ENCODE results near the gene RNF4.
"Not testable (repeated sequence)": the region's sequence is repeated elsewhere in the genome, so short reads cannot be mapped to it uniquely, and the experiment has no call there.

The RNF4 gene

GRCh38 chr4:2462218-2462991 lies 6.5 kb upstream of the RNF4 start:
- Histone ChIP-seq H3K36me3 (ENCODE audit: control insufficient read depth, insufficient read depth, low read length, severe bottlenecking) (no peaks in the 10 kb centered on the region), H3K9ac (ENCODE audit: low read length) (peak overlapping the region; percentile 70), H3K27me3 (replicated peaks; ENCODE audit: control insufficient read depth, insufficient read depth, low read length) (peaks cover 9% of the 10 kb centered on the region), H3K4me1 (ENCODE audit: control insufficient read depth, insufficient read depth, low read length) (no peaks in the 10 kb centered on the region), H3K9me3 (ENCODE audit: control insufficient read depth, low read length) (no peaks in the 10 kb centered on the region), H3K4me3 (ENCODE audit: low read length) (peak overlapping the region; percentile 68)
- DNase-seq (ENCODE audit: low read depth) = peak; percentile 92

- no peaks in the 10 kb centered on the region for H3K9me3 ChIP-seq (ENCODE audit: control insufficient read depth, low read length)
- no peak for DNase-seq (ENCODE audit: low read depth)
- peaks cover 5% of the 10 kb centered on the region for H3K4me1 ChIP-seq (ENCODE audit: control insufficient read depth, insufficient read depth, low read length)
- H3K4me3 ChIP-seq (ENCODE audit: low read length) = peak overlapping the region; percentile 68
- no peaks in the 10 kb centered on the region for H3K36me3 ChIP-seq (ENCODE audit: control insufficient read depth, insufficient read depth, low read length, severe bottlenecking)
- H3K9ac ChIP-seq (ENCODE audit: low read length) = peak overlapping the region; percentile 22
- H3K27me3 ChIP-seq (replicated peaks; ENCODE audit: control insufficient read depth, insufficient read depth, low read length) = peaks cover 9% of the 10 kb centered on the region
Observed at GRCh38 chr4:2462992-2463762, 5.7 kb upstream of the RNF4 start.

GRCh38 chr4:2465032-2465431 lies 3.9 kb upstream of the RNF4 start:
- no peaks in the 10 kb centered on the region for H3K36me3 ChIP-seq (ENCODE audit: control insufficient read depth, insufficient read depth, low read length, severe bottlenecking)
- peaks cover 4% of the 10 kb centered on the region for H3K27me3 ChIP-seq (replicated peaks; ENCODE audit: control insufficient read depth, insufficient read depth, low read length)
- no peaks in the 10 kb centered on the region for H3K9me3 ChIP-seq (ENCODE audit: control insufficient read depth, low read length)
- no peak overlapping the region for H3K9ac ChIP-seq (ENCODE audit: low read length)
- H3K4me3 ChIP-seq (ENCODE audit: low read length) = no peak overlapping the region
- no peak for DNase-seq (ENCODE audit: low read depth)
- H3K4me1 ChIP-seq (ENCODE audit: control insufficient read depth, insufficient read depth, low read length) = peaks cover 7% of the 10 kb centered on the region

GRCh38 chr4:2465544-2465943 lies 3.4 kb upstream of the RNF4 start:
- peaks cover 12% of the 10 kb centered on the region for H3K4me1 ChIP-seq (ENCODE audit: control insufficient read depth, insufficient read depth, low read length)
- H3K4me3 ChIP-seq (ENCODE audit: low read length); H3K27me3 ChIP-seq (replicated peaks; ENCODE audit: control insufficient read depth, insufficient read depth, low read length); H3K9me3 ChIP-seq (ENCODE audit: control insufficient read depth, low read length); H3K9ac ChIP-seq (ENCODE audit: low read length); DNase-seq (ENCODE audit: low read depth); H3K36me3 ChIP-seq (ENCODE audit: control insufficient read depth, insufficient read depth, low read length, severe bottlenecking): not testable (repeated sequence)

GRCh38 chr4:2469192-2469984 lies 482 bp downstream of the RNF4 start:
- Histone ChIP-seq H3K4me3 (ENCODE audit: low read length) (peak overlapping the region; percentile 90), H3K9ac (ENCODE audit: low read length) (peak overlapping the region; percentile 94), H3K36me3 (ENCODE audit: control insufficient read depth, insufficient read depth, low read length, severe bottlenecking) (peaks cover 9% of the 10 kb centered on the region), H3K27me3 (replicated peaks; ENCODE audit: control insufficient read depth, insufficient read depth, low read length) (no peaks in the 10 kb centered on the region), H3K4me1 (ENCODE audit: control insufficient read depth, insufficient read depth, low read length) (peaks cover 20% of the 10 kb centered on the region), H3K9me3 (ENCODE audit: control insufficient read depth, low read length) (peaks cover 5% of the 10 kb centered on the region)
- peak; percentile 76 for DNase-seq (ENCODE audit: low read depth)

GRCh38 chr4:2470791-2471190 lies 1.9 kb downstream of the RNF4 start:
- Histone ChIP-seq H3K9me3 (ENCODE audit: control insufficient read depth, low read length) (peaks cover 5% of the 10 kb centered on the region), H3K9ac (ENCODE audit: low read length) (peak overlapping the region; percentile 94), H3K4me3 (ENCODE audit: low read length) (peak overlapping the region; percentile 90), H3K36me3 (ENCODE audit: control insufficient read depth, insufficient read depth, low read length, severe bottlenecking) (peaks cover 9% of the 10 kb centered on the region), H3K27me3 (replicated peaks; ENCODE audit: control insufficient read depth, insufficient read depth, low read length) (no peaks in the 10 kb centered on the region), H3K4me1 (ENCODE audit: control insufficient read depth, insufficient read depth, low read length) (peaks cover 20% of the 10 kb centered on the region)
- DNase-seq (ENCODE audit: low read depth) = no peak

- DNase-seq (ENCODE audit: low read depth) = peak; percentile 31
- Histone ChIP-seq H3K36me3 (ENCODE audit: control insufficient read depth, insufficient read depth, low read length, severe bottlenecking) (peaks cover 9% of the 10 kb centered on the region), H3K9ac (ENCODE audit: low read length) (no peak overlapping the region), H3K27me3 (replicated peaks; ENCODE audit: control insufficient read depth, insufficient read depth, low read length) (no peaks in the 10 kb centered on the region), H3K4me1 (ENCODE audit: control insufficient read depth, insufficient read depth, low read length) (peaks cover 20% of the 10 kb centered on the region), H3K9me3 (ENCODE audit: control insufficient read depth, low read length) (peaks cover 5% of the 10 kb centered on the region), H3K4me3 (ENCODE audit: low read length) (no peak overlapping the region)
Observed at GRCh38 chr4:2472187-2472586, 3.3 kb downstream of the RNF4 start.

- Histone ChIP-seq H3K4me1 (ENCODE audit: control insufficient read depth, insufficient read depth, low read length) (peaks cover 39% of the 10 kb centered on the region), H3K36me3 (ENCODE audit: control insufficient read depth, insufficient read depth, low read length, severe bottlenecking) (no peaks in the 10 kb centered on the region), H3K9ac (ENCODE audit: low read length) (no peak overlapping the region), H3K27me3 (replicated peaks; ENCODE audit: control insufficient read depth, insufficient read depth, low read length) (no peaks in the 10 kb centered on the region), H3K9me3 (ENCODE audit: control insufficient read depth, low read length) (no peaks in the 10 kb centered on the region), H3K4me3 (ENCODE audit: low read length) (no peak overlapping the region)
- peak; percentile 74 for DNase-seq (ENCODE audit: low read depth)
Observed at GRCh38 chr4:2478229-2478628, 9.3 kb downstream of the RNF4 start.

GRCh38 chr4:2480649-2481048 lies 11.7 kb downstream of the RNF4 start:
- peaks cover 53% of the 10 kb centered on the region for H3K4me1 ChIP-seq (ENCODE audit: control insufficient read depth, insufficient read depth, low read length)
- no peak overlapping the region for H3K4me3 ChIP-seq (ENCODE audit: low read length)
- no peak overlapping the region for H3K9ac ChIP-seq (ENCODE audit: low read length)
- no peaks in the 10 kb centered on the region for H3K9me3 ChIP-seq (ENCODE audit: control insufficient read depth, low read length)
- H3K36me3 ChIP-seq (ENCODE audit: control insufficient read depth, insufficient read depth, low read length, severe bottlenecking) = no peaks in the 10 kb centered on the region
- no peaks in the 10 kb centered on the region for H3K27me3 ChIP-seq (replicated peaks; ENCODE audit: control insufficient read depth, insufficient read depth, low read length)
- no peak for DNase-seq (ENCODE audit: low read depth)

- H3K4me1 ChIP-seq (ENCODE audit: control insufficient read depth, insufficient read depth, low read length) = peaks cover 53% of the 10 kb centered on the region
- H3K36me3 ChIP-seq (ENCODE audit: control insufficient read depth, insufficient read depth, low read length, severe bottlenecking) = no peaks in the 10 kb centered on the region
Observed at GRCh38 chr4:2482192-2482591, 13.3 kb downstream of the RNF4 start.

GRCh38 chr4:2482693-2483092 lies 13.8 kb downstream of the RNF4 start:
- Histone ChIP-seq H3K9me3 (ENCODE audit: control insufficient read depth, low read length) (no peaks in the 10 kb centered on the region), H3K27me3 (replicated peaks; ENCODE audit: control insufficient read depth, insufficient read depth, low read length) (no peaks in the 10 kb centered on the region), H3K36me3 (ENCODE audit: control insufficient read depth, insufficient read depth, low read length, severe bottlenecking) (no peaks in the 10 kb centered on the region), H3K9ac (ENCODE audit: low read length) (peak overlapping the region; percentile 5), H3K4me3 (ENCODE audit: low read length) (peak overlapping the region; percentile 12), H3K4me1 (ENCODE audit: control insufficient read depth, insufficient read depth, low read length) (peaks cover 52% of the 10 kb centered on the region)
- peak; percentile 61 for DNase-seq (ENCODE audit: low read depth)

More at GRCh38 chr4:2482192-2482591, 13.3 kb downstream of the RNF4 start:
- Histone ChIP-seq H3K9ac (ENCODE audit: low read length) (peak overlapping the region; percentile 5), H3K27me3 (replicated peaks; ENCODE audit: control insufficient read depth, insufficient read depth, low read length) (no peaks in the 10 kb centered on the region), H3K4me3 (ENCODE audit: low read length) (no peak overlapping the region), H3K9me3 (ENCODE audit: control insufficient read depth, low read length) (no peaks in the 10 kb centered on the region)
- no peak for DNase-seq (ENCODE audit: low read depth)
